GM19238 (cell line): ENCODE data around the gene TM4SF4.
"Not testable (repeated sequence)": the region's sequence is repeated elsewhere in the genome, so short reads cannot be mapped to it uniquely, and the experiment has no call there.

Experiments
- DNase-seq: peaks from one replicate; pipeline ENCODE4 v3.0.0; 2011; ENCODE audit warnings: low spot score; ENCODE audit not compliant: insufficient read length

TM4SF4 gene, protein sequence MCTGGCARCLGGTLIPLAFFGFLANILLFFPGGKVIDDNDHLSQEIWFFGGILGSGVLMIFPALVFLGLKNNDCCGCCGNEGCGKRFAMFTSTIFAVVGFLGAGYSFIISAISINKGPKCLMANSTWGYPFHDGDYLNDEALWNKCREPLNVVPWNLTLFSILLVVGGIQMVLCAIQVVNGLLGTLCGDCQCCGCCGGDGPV

DNA sequence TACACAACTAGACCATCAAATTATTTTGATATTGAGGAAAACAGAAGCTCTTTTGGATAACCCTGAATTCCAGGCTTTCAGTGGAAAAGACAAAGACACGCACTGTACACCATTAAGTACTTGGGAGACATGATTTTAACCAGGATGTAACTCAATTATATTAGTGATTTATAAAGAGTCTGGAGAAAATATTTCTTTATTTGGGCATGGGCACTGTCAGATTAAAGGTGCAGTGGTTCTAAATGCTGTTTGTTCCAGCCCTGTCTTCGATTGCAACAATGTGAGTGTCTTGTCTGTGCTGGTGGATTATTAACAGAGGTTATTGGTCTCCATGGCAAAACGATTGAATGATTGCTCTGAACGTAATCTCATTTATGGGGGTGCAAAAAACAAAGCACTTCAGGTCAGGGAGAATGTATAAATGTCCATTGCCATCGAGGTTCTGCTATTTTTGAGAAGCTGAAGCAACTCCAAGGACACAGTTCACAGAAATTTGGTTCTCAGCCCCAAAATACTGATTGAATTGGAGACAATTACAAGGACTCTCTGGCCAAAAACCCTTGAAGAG lies at the start of gene TM4SF4:
TM4SF4 (plus strand) TSS at position 448 of the 568 bp plus-strand sequence. CDS start 181 bp downstream, outside the sequence.
- no peak for DNase-seq

DNA sequence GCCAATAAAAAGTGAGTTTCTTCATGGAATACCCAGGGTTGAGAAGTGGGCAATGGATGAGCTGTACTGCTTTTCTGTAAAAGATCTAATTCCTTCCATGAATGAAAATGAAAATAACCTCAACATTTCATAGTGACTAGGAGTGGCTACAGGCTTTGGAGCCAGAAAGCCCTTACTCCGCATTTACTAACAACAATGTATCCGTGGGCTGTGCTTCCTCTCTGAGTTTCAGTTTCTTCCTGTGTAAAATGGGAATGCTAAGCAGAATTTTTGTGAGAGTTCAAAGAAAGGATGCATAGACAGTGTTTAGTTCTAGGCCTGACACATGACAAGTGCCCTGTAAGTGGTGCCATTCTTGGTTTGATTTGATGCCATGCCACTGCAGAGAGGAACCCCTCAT lies 49.6 kb upstream of the TM4SF4 start:
- DNase-seq = no peak

DNA sequence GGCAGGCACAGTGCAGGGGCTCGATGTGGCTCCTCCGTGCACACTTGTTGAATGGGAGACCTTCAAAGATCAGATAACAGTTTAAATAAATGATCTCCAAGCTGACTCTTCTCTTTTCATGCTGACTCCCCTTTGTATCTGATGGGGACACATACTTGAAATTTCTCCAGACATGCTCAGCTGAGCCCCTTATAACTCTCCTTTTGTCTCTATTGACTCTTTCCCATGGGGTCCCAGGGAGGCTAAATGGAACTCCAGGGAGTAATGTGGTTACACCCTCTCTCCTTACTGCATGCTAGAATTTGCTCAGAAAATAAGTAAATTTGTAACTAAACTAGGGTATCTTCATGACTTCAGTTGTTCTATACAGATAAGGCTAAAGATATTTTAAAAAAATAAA lies 48.2 kb upstream of the TM4SF4 start:
- DNase-seq = no peak

DNA sequence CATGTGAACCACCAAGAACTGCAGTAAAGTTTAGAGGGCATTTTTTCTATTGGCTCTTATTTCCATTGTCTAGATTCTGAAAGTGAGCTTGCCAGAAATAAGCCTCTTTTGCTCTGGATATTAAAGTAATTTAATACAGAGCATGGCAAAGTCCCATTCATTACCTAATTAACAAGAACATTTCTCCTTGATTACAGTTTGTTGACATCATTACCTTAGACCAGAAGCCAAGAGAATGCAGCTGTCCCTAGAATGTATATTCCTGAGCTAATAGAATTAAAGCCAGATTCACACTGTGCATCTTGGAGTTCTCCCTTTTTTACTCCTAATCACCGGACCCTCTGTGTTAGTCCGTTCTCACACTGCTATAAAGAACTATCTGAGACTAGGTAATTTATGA lies 46.4 kb upstream of the TM4SF4 start:
- no peak for DNase-seq

DNA sequence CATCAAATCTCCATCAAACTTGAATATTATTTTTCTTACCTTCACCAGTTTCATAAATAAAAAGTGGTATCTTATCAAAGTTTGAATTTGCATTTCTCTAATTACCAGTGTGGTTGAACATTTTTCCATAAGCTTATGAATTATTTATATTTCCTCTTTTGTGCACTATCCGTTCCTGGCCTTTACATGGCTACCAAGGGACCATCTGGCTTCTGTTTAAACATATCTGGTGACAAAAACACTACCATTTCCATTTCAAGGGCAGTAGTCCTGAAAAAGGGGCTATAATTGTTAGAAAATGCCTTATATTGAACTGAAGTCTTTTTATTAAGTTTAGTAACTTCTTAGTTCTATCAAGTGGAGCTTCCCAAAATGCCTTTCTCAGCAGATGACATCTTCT lies 44.3 kb upstream of the TM4SF4 start:
- DNase-seq = no peak

DNA sequence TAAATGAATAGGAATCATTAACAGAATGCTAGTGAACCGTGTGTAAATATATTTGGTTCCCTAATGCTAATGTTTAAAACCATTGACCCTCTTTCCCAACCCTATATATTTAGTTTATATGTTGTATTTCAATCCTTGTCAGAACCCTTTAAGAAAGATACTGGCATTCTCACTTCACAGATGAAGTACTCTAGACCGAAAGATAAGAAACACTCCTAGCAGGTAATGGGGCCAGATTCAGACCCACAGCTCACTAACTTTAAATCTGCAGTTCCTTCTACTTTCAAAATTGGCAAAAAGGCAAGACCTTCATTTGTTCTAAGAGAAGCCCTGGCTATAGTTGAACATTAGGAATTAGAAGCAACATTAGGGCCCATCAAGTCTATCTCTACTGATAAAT lies 42.3 kb upstream of the TM4SF4 start:
- no peak for DNase-seq

DNA sequence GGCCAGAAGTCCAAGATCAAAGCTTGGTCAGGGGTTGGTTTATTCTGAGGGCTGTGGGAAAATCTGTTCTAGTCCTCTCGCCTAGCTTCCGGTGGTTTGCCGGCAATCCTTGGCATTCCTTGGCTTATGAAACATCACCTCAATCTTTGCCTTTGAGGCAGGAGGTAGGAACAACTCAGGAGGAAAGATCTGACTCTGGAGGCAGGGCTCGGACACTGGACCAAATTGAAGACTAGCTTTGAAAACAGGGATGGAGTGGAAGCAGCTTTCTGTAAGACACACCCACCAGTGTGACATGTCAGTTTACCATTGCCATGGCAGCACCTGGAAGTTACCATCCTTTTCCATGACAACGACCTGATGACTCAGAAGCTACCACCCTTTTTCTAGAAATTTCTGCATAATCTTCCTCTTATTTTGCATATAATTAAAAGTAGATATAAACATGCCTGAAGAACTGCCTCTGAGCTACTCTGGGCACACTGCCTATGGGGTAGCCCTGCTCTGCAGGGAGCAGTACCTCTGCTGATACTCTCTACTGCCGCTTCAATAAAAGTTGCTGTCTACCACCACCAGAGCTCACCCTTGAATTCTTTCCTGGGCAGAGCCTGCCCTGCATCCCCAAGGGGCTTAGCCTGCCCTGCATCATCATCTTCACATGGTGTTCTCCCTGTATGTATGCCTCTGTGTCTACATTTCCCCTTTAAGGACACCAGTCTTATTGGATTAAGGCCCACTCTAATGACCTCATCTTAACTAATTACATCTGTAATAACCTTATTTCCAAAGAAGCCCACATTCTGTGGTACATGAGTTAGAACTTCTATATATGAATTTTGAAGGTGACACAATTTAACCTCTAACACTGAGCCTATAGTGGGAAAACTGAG lies 38.3 kb upstream of the TM4SF4 start:
- no peak for DNase-seq

DNA sequence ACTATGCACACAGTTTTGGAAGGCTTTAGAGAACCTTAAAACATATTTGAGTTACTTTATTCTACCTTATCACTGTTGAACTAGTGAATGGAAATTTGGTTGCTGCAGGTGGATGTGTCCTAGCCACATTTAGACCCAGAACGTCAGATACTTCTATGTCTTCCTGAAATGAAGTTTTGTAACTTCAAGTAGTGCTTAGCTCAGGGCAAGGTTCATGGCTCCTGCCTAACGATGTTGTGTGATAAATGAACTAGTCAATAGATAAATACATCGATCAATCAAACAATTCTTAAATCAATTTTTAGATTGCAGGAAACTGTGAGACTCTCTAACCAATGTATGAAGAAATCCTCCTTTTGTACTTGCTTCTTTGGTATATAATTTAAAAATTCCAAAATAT lies 37.2 kb upstream of the TM4SF4 start:
- DNase-seq = no peak

DNA sequence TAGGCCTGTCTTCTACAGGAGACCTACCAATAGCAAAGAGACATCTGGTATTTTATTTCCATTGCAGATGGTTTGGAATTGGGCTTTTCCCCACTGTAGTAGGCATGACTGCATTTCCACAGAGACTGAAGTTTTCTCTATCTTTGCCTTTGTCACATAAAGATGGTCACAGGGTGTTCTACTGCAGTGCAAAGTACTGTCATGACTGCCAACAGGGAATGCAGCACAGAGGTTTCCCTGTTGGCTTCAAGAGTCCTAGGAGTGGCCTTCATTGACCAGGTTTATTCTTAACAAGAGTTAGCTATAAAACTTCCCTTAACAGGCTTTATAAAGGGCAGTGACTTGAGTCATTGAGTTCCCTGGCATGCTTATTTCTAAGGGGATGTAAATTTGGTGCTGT lies 36.8 kb upstream of the TM4SF4 start:
- DNase-seq = no peak

DNA sequence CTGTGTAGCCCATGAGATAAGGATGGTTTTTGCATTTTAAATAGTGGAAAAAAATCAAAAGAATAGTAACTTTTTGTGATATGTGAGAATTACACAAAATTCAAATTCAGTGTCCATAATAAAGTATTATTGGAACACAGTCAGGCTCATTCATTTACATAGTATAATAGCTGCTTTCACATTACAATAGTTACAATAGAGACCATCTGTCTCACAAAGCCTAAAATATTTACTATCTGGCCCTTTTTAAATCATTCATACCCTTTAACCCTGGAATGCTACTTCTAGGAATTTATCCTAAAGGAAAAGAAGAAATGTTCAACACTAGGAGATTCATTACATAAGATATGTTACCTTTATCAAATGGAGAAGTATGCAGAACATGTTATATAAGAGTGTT lies 35.5 kb upstream of the TM4SF4 start:
- DNase-seq = no peak

DNA sequence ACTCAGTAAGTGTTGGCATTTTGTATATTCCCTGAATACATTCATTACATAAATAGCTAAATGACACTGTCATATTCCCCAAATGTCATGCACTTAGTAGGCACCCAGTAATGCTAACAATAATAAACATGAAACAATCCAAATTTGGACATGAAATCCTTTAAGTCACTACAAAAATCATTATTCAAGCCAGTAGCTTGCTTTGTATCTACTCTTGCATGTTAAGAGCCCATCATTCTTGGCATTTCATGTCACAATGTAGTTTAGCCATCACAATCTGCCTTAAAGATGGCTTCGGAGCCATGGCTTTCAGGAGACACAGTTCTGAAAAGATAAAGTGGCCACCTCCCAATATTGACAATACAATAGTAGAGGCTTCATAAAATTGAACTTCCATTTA lies 32.9 kb upstream of the TM4SF4 start:
- DNase-seq = no peak

DNA sequence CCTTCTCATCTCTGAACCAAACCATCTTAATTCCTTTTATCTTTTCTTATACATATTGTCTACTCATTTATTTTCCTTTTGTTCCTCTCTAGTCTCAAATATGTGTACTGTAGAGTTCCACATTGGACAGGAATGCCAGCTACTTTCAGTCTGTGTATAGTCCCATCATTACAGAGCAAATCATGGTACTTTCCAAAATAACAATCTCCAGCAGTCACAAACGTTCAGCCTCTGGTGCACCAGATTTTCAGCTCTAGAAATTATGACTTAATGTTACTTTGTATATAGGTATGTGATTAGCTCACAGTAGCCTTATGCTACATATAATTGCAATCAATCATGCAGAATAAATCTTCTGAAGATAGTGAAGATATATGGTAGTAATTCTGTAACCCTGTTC lies 32.5 kb upstream of the TM4SF4 start:
- DNase-seq = no peak

DNA sequence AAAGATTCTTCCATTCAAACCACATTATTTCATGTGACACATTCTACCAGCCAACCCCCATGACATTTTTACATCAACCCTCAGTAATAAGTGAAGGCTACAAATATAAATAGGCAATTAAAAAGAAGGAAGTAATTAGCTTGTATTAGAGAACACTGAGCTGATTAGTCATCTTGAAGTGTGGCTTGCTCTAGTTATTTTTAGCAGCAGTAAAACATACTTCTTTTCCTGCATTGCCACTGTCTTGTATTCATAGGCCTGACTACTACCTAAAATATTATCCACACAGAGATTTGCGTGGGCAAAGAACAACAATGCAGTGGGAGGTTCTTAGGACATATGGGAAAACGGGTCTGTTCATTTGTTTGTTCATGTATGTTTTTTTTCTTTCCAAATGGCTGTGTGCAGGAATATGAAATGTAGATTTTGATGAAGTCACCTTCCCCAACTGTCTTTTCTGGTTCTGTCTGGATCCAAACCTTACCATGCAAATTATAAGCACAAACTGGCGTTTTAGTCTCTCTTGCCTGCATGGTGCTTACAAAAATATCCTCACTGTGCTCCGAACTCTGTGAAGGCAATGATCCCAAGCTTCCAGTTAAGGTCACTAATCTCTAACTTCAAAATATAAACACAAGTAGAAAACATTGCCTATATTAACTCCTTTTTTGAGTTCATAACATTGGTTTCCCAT lies 31.5 kb upstream of the TM4SF4 start:
- DNase-seq = no peak

DNA sequence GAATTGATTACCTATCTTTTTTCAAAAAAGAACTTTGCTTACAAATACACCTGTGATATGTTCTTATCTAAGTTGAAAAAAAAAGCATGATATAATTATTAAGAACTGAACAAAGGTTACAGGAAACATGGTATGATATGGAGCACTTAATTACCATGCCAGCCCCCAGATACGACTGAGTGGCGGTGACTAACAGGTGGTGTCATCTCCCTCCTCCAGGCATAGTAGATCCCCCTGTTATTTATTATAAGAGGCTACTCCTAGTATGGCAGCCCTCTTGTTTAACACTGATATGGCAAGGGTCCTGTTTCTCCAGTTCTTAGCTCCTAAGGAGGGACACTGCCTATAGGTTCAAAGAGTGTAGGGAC lies 31.0 kb upstream of the TM4SF4 start:
- DNase-seq = no peak

DNA sequence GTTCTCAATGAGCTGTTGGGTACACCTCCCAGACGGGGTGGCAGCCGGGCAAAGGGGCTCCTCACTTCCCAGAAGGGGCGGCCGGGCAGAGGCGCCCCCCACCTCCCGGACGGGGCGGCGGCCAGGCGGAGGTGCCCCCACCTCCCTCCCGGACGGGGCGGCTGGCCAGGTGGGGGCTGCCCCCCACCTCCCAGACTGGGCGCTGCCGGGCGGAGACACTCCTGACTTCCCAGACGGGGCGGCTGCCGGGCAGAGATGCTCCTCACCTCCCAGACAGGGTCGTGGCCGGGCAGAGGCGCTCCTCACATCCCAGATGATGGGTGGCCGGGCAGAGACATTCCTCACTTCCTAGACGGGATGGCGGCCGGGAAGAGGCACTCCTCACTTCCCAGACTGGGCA lies 29.6 kb upstream of the TM4SF4 start:
- DNase-seq = not testable (repeated sequence)

DNA sequence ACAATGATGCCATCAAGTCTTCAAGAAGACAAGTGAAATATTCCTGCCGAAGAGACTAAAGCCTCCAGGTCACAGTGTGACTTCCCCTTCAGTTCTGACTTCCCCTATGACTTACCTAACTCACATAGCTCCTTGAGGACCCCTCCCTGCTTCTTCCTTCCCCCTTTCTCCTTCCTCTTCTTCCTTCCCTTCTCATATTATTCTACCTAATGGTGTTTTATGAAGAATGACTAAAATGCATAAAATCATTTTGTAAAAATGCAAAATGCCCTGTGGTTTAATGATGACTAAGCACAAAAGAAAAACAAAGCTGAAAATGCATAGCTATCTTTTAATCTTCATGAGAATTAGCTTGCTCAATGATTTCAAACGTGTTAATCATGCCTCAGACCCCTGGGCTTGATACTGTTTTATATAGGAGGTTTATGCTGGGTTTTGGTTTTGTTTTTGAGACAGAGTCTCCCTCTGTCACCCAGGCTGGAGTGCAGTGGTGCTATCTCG lies 26.1 kb upstream of the TM4SF4 start:
- no peak for DNase-seq

DNA sequence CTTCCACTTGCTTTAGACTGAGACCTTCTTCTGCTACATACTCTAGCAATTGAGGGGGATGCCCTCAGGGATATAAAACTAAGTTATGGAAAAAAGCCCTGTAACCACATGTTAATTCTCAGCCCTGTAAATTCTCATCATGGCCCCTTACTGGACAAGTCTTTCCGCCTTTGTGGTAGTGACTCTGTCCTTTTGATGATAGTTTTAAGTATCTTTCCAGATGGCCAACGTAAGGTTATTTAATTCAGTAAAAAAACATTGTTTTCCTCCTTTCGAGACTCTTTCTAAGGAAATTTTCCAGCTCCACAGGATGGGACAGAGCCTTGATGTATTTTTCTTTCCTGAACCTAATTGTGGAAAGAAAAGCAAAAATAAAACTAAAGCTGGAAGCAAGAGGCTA lies 25.3 kb upstream of the TM4SF4 start:
- no peak for DNase-seq

DNA sequence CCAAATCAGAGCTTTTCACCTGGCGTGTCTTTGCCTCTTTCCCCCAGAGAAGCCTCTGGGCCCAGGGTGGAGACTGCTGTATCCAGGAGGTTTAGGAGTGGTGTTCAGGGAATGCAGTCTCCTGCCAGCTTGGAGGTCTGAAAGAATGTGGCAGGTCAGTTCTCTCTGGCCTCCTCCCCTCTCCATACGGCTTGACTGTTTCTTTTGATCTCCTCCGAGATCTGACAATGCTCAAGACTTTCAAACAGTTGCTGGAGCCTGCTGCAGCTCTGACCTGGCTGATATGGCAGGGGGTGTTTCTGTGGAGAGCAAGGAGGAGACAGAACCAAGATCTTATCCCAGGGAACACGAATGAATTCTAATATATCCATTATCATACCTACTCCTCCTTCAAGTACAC lies 24.7 kb upstream of the TM4SF4 start:
- DNase-seq = no peak

DNA sequence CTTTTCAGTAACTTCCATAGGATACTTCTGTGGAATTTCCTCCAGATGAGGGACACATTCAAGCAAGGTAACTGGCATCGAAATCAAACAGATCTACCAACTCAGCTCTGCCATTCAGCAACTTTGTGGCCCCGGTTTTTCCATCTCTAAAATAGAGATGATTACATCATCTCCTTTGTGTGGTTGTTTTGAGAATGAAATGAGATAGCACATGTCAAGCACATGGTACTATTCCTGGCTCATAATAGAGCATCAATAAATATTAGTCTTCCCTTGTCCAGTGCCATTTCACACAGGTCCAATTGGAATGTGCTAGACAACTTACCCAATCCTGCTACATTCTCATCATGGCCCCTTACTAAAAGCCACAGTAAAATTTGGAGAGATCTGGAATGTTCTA lies 24.2 kb upstream of the TM4SF4 start:
- no peak for DNase-seq

DNA sequence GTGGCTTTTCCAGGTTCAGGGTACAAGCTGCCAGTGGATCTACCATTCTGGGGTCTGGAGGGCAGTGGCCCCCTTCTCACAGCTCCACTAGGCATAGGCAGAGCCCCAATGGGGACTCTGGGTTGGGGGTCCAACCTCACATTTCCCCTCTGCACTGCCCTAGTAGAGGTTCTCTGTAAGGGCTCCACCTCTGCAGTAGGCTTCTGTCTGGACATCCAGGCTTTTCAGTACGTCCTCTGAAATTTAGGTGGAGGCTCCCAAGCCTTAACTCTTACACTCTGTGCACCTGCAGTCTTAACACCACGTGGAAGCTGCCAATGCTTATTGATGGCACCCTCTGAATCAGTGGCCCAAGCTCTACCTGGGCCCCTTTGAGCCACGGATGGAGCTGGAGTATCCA lies 22.5 kb upstream of the TM4SF4 start:
- DNase-seq = no peak

DNA sequence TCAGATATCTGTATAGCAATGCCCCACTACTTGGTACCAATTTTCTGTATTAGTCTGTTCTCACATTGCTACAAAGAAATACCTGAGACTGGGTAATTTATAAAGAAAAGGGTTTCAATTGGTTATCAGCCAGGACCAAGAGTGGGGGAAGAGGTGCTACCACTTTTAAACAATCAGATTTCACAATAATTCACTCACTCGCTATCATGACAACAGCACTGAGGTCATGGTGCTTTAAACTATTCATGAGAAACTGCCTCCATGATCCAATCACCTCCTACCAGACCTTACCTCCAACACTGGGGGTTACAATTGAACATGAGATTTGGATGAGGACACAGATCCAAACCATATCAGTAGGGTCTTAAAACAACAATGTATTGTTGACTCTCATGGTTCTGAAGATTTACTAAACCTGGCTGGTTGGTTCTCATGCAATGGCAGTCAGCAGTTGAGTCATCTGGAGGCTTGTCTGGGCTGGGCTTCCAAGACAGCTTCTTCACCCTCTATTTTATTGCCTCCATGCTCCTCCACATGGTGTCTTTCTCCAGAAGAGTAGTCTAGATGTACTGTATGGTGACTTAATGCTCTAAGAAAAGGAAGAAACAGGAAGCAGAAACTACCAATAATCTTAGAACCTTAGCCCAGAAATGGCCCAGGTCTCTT lies 21.2 kb upstream of the TM4SF4 start:
- no peak for DNase-seq
